OCI-LY3 (cell line): Measurements from ENCODE around the gene NCKAP1.
"Not testable (repeated sequence)": the region's sequence is repeated elsewhere in the genome, so short reads cannot be mapped to it uniquely, and the experiment has no call there.

ENCODE experiments used
- H2AFZ ChIP-seq: fragments of 200-600, 300-600 bp; shearing (Covaris generic); 2 replicates; pipeline ENCODE4 v1.6.0; 2014; ENCODE audit warnings: antibody characterized with exemption, low read depth, low read length
- H3K27ac ChIP-seq: fragments of 200-600, 300-600 bp; sonication (generic); 2 replicates; pipeline ENCODE4 v1.5.1; 2014; ENCODE audit warnings: mild to moderate bottlenecking, low read length, moderate library complexity, mixed read lengths
- H3K27me3 ChIP-seq: fragments of 200-600, 300-600 bp; sonication (generic); 2 replicates; pipeline ENCODE4 v1.6.1; 2014; ENCODE audit warnings: low read depth, low read length, mixed read lengths
- H3K36me3 ChIP-seq: fragments of 200-600, 300-600 bp; sonication (generic); replicated peaks from 2 replicates; pipeline ENCODE3; 2014; ENCODE audit warnings: low read depth, low read length, mixed read lengths
- H3K4me1 ChIP-seq: fragments of 300-600, 200-600 bp; sonication (generic); 2 replicates; pipeline ENCODE4 v1.6.1; 2014; ENCODE audit warnings: low read length, mixed read lengths
- H3K4me2 ChIP-seq: fragments of 200-600, 300-600 bp; sonication (generic); 2 replicates; pipeline ENCODE4 v1.6.1; 2014; ENCODE audit warnings: low read length, mixed read lengths
- H3K4me3 ChIP-seq: fragments of 300-600, 200-600 bp; sonication (generic); 2 replicates; pipeline ENCODE4 v1.5.1; 2014; ENCODE audit warnings: antibody characterized with exemption, mild to moderate bottlenecking, low read length, moderate library complexity
- H3K79me2 ChIP-seq: fragments of 300-600, 200-600 bp; shearing (Covaris generic); 2 replicates; pipeline ENCODE4 v1.6.1; 2014; ENCODE audit warnings: mild to moderate bottlenecking, low read length, mixed read lengths
- H3K9ac ChIP-seq: fragments of 300-600, 200-600 bp; shearing (Covaris generic); 2 replicates; pipeline ENCODE4 v1.6.0; 2014; ENCODE audit warnings: mild to moderate bottlenecking, low read length, moderate library complexity
- H3K9me3 ChIP-seq: fragments of 200-600, 300-600 bp; shearing (Covaris generic); 2 replicates; pipeline ENCODE4 v1.6.1; 2014; ENCODE audit warnings: low read length, mixed read lengths; ENCODE audit not compliant: insufficient read depth
- H4K20me1 ChIP-seq: fragments of 200-600, 300-600 bp; sonication (generic); 2 replicates; pipeline ENCODE4 v1.6.1; 2016; ENCODE audit warnings: low read length, mixed read lengths; ENCODE audit not compliant: insufficient read depth
- EZH2phosphoT487 ChIP-seq: fragments of 200-600 bp; shearing (Covaris generic); IDR thresholded peaks from 2 replicates; pipeline ENCODE4 v1.6.1; 2018; ENCODE audit warnings: antibody characterized with exemption, mixed run types, low read depth
- TF ChIP-seq, protein P1 (sequence below): fragments of 200-600, 300-600 bp; sonication (generic); IDR thresholded peaks from 2 replicates; pipeline ENCODE4 v1.5.1; 2014; ENCODE audit warnings: antibody characterized with exemption, low read length, low read depth

The NCKAP1 gene

DNA sequence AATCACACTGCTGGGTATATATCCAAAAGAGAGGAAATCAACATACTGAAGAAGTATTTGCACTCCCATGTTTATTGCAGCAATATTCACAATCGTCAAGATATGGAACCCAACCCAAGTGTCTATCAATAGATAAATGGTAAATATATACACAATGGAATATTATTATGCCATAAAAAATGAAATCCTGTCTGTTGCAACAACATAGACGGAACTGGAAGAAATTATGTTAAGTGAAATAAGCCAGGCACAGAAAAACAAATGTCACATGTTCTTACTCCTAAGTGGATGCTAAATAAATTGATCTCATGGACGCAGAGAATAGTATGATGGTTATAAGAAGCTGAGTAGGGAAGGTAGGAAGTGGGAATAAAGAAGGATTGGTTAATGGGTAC, 65.7 kb downstream of the NCKAP1 start:
- Histone ChIP-seq H3K27ac (no peak overlapping the region), H3K27me3 (peaks cover 12% of the 10 kb centered on the region), H2AFZ (no peak overlapping the region), H3K9me3 (no peaks in the 10 kb centered on the region), H3K79me2 (no peaks in the 10 kb centered on the region), H3K4me1 (no peaks in the 10 kb centered on the region), H3K4me2 (no peak overlapping the region), H3K36me3 (no peaks in the 10 kb centered on the region), H4K20me1 (no peaks in the 10 kb centered on the region), H3K4me3 (no peak overlapping the region), H3K9ac (no peak overlapping the region)
- no peak for TF ChIP-seq EZH2phosphoT487
- TF ChIP-seq, protein P1, sequence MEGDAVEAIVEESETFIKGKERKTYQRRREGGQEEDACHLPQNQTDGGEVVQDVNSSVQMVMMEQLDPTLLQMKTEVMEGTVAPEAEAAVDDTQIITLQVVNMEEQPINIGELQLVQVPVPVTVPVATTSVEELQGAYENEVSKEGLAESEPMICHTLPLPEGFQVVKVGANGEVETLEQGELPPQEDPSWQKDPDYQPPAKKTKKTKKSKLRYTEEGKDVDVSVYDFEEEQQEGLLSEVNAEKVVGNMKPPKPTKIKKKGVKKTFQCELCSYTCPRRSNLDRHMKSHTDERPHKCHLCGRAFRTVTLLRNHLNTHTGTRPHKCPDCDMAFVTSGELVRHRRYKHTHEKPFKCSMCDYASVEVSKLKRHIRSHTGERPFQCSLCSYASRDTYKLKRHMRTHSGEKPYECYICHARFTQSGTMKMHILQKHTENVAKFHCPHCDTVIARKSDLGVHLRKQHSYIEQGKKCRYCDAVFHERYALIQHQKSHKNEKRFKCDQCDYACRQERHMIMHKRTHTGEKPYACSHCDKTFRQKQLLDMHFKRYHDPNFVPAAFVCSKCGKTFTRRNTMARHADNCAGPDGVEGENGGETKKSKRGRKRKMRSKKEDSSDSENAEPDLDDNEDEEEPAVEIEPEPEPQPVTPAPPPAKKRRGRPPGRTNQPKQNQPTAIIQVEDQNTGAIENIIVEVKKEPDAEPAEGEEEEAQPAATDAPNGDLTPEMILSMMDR = no peak

DNA sequence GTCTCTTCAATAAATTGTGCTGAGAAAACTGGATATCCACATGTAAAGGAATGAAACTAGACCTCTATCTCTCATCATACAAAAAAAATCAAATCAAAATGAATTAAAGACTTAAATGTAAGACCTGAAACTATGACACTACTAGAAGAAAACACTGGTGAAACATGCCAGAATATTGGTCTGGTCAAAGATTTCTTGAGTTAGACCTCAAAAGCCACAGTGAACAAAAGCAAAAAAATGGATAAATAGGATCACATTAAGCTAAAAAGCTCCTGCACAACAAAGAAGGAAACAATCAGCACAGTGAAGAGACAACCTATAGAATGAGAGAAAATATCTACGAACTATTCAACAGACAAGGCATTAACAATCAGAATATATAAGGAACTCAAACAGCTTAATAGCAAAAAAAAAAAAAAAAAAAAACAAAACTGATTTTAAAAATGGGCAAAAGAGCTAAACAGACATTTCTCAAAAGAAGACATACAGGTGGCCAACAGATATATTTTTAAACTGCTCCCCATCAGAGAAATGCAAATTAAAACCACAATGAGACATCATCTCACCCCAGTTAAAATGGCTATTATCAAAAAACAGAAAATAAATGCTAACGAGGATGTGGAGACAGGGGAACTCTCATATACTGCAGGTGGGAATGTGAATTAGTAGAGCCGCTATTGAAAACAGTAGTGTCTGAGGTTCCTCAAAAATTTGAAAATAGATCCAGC, 66.3 kb downstream of the NCKAP1 start:
- no peaks in the 10 kb centered on the region for H3K4me1 ChIP-seq
- no peaks in the 10 kb centered on the region for H3K9me3 ChIP-seq
- H4K20me1 ChIP-seq = no peaks in the 10 kb centered on the region
- no peak for TF ChIP-seq EZH2phosphoT487
- TF ChIP-seq, protein P1 = no peak
- H3K9ac ChIP-seq = no peak overlapping the region
- H3K4me3 ChIP-seq = no peak overlapping the region
- no peaks in the 10 kb centered on the region for H3K36me3 ChIP-seq
- H3K27me3 ChIP-seq = peaks cover 12% of the 10 kb centered on the region
- no peak overlapping the region for H3K27ac ChIP-seq
- H3K79me2 ChIP-seq = no peaks in the 10 kb centered on the region
- H3K4me2 ChIP-seq = no peak overlapping the region
- H2AFZ ChIP-seq = no peak overlapping the region

DNA sequence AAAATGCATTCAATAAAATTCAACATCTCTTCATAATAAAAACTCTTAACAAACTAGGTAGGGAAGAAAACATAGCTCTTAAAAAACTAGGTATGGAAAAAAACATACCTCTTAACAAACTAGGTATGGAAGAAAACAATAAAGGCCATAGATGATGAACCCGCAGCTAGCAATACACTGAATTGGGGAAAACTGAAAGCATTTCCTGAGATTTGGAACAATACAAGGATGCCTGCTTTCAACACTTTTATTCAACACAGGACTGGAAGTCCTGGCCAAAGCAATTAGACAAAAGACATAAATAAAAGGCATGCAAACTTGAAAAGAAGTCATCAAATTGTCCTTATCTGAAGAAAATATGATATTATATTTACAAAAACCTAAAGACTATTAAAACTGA, 67.8 kb downstream of the NCKAP1 start:
- no peak overlapping the region for H3K9ac ChIP-seq
- no peak overlapping the region for H3K4me3 ChIP-seq
- H3K4me2 ChIP-seq = no peak overlapping the region
- H2AFZ ChIP-seq = no peak overlapping the region
- H3K9me3 ChIP-seq = no peaks in the 10 kb centered on the region
- H3K27ac ChIP-seq = no peak overlapping the region
- no peaks in the 10 kb centered on the region for H3K4me1 ChIP-seq
- no peaks in the 10 kb centered on the region for H4K20me1 ChIP-seq
- TF ChIP-seq, protein P1 = no peak
- no peak for TF ChIP-seq EZH2phosphoT487
- no peaks in the 10 kb centered on the region for H3K79me2 ChIP-seq
- H3K36me3 ChIP-seq = no peaks in the 10 kb centered on the region
- peaks cover 12% of the 10 kb centered on the region for H3K27me3 ChIP-seq

DNA sequence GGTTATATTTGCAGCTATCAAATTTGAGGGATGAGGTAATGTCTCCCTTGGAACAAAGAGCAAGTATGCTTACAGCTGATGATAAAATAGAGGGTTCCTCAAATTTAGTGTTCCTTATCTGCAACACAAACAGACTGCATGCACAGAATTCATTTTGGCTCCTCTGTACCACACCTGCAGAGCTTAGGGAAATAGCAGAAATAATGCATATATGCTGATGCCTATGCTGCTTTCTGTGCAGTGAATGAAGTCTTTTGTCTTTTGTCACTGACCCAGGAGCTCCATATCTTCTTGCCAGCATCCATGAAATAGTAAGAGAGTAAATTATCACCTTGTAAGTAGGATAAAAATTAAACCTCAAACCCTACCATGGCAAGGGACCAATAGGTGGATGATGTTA, 69.8 kb downstream of the NCKAP1 start:
- H3K9me3 ChIP-seq = no peaks in the 10 kb centered on the region

DNA sequence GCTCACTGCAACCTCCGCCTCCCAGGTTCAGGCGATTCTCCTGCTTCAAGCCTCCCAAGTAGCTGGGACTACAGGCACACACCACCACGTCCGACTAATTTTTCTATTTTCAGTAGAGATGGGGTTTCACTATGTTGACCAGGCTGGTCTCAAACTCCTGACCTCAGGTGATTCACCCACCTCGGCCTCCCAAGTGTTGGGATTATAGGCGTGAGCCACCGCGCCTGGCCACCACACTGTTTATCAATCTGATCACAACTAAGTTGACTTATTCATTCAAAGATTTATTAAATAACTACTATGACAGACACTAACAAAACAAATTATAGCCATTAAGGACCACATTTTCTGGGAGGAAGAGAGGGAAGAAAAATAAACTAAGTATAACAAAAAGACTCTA, 71.9 kb downstream of the NCKAP1 start:
- not testable (repeated sequence) for H3K27me3 ChIP-seq, H3K36me3 ChIP-seq, H4K20me1 ChIP-seq, H3K27ac ChIP-seq, H3K4me3 ChIP-seq, H3K4me2 ChIP-seq, H3K9ac ChIP-seq, H3K79me2 ChIP-seq, H3K4me1 ChIP-seq, H3K9me3 ChIP-seq, H2AFZ ChIP-seq

More for the DNA sequence above, 69.8 kb downstream of the NCKAP1 start:
- H3K4me1 ChIP-seq = no peaks in the 10 kb centered on the region
- no peak overlapping the region for H3K4me3 ChIP-seq
- peaks cover 6% of the 10 kb centered on the region; the same call in 1 of the 2 replicates for H3K27me3 ChIP-seq
- no peak overlapping the region for H3K27ac ChIP-seq
- H4K20me1 ChIP-seq = no peaks in the 10 kb centered on the region
- no peaks in the 10 kb centered on the region for H3K79me2 ChIP-seq
- no peak overlapping the region for H2AFZ ChIP-seq
- H3K9ac ChIP-seq = no peak overlapping the region
- H3K36me3 ChIP-seq = no peaks in the 10 kb centered on the region
- TF ChIP-seq EZH2phosphoT487 = no peak
- TF ChIP-seq, protein P1 = no peak
- no peak overlapping the region for H3K4me2 ChIP-seq
